GM23248 (cell line): ENCODE data around the gene TIRAP.

Experiments used
- EZH2 ChIP-seq: fragments of 200-600 bp; sonication (generic); IDR thresholded peaks from 2 replicates; pipeline ENCODE4 v1.6.1; 2018; ENCODE audit warnings: antibody characterized with exemption, mild to moderate bottlenecking; ENCODE audit not compliant: insufficient read depth, poor library complexity, severe bottlenecking
- EZH2phosphoT487 ChIP-seq: fragments of 200-600 bp; sonication (generic); IDR thresholded peaks from 2 replicates; pipeline ENCODE4 v1.6.1; 2018; ENCODE audit warnings: antibody characterized with exemption, moderate library complexity, mild to moderate bottlenecking, low read depth; ENCODE audit not compliant: insufficient read depth

DNA sequence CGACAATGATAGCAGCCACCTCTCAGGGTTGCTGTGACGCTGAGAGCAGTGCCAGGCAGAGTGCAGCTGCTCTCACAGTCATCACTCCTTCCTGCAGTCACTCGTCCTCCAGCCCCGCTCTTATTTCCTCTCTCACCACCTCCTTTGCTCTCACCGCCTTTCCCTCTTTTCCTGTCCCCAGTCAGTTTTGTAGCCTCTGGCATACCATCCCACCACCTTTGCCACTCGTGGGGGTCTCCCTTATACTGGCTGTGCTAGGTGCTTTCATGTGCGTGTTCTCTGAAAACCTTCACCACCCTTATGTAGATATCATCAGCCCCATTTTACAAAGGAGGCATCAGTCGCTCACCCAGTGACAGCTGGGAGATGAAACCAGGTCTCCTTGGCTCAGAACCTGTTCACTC lies 53.2 kb downstream of the TIRAP start:
- no peak for TF ChIP-seq EZH2
- TF ChIP-seq EZH2phosphoT487 = no peak
